Muscle of arm (tissue), 12 donors: Measurements from ENCODE around the gene CACNA2D2. TPM values are rescaled to one million over a fixed set of nuclear protein-coding genes. Genes with fewer than 3 reads are reported as not detected.

Source experiments
- polyA plus RNA-seq, 12 donors: library from polyadenylated mRNA; unstranded; fragments of 120-200 nt; gene quantifications; one replicate each; pipeline ENCODE4 v1.2.1, GENCODE V29; 2013; ENCODE audit not compliant: insufficient read length in 12 of 12

Gene CACNA2D2
- polyA plus RNA-seq, 12 donors: 5.0 to 12.5 (median 7.7) TPM; not detected in 1

Other genes starting within 250 kb of the CACNA2D2 start
- gene SEMA3B, start 234.5 kb downstream of the CACNA2D2 start, polyA plus RNA-seq: 10 to 100 TPM in 11 of 12 donors, not detected in 1; 30.1 to 92.7 (median 35.2) TPM
- 10 to 100 TPM in 10 of 12 donors, 1 to 10 TPM in 1, not detected in 1; 8.2 to 40.8 (median 26.1) TPM for gene LSMEM2, start 224.5 kb downstream of the CACNA2D2 start, polyA plus RNA-seq
- 10 to 100 TPM in 11 of 12 donors, not detected in 1; 33.8 to 53.7 (median 48.0) TPM for gene IFRD2, start 211.2 kb downstream of the CACNA2D2 start, polyA plus RNA-seq
- 1 to 10 TPM in 10 of 12 donors, not detected in 2; 1.2 to 4.4 (median 2.1) TPM for gene HYAL3, start 204.2 kb downstream of the CACNA2D2 start, polyA plus RNA-seq
- gene NAA80, start 204.2 kb downstream of the CACNA2D2 start, polyA plus RNA-seq: 10 to 100 TPM in 1 of 12 donors, 1 to 10 TPM in 9, not detected in 2; 4.5 to 12.5 (median 6.1) TPM
- gene HYAL1, start 200.1 kb downstream of the CACNA2D2 start, polyA plus RNA-seq: 1 to 10 TPM in 8 of 12 donors, under 1 TPM in 2, not detected in 2; 0.95 to 3.3 (median 1.8) TPM
- gene HYAL2, start 180.9 kb downstream of the CACNA2D2 start, polyA plus RNA-seq: 10 to 100 TPM in 11 of 12 donors, not detected in 1; 30.9 to 43.9 (median 36.9) TPM
- gene TUSC2, start 175.4 kb downstream of the CACNA2D2 start, polyA plus RNA-seq: 10 to 100 TPM in 11 of 12 donors, not detected in 1; 12.5 to 45.3 (median 15.9) TPM
- 10 to 100 TPM in 11 of 12 donors, not detected in 1; 26.1 to 42.4 (median 33.0) TPM for gene RASSF1, start 162.8 kb downstream of the CACNA2D2 start, polyA plus RNA-seq
- gene ZMYND10, start 157.9 kb downstream of the CACNA2D2 start, polyA plus RNA-seq: 1 to 10 TPM in 3 of 12 donors, under 1 TPM in 7, not detected in 2; 0.65 to 1.7 (median 0.83) TPM
- 10 to 100 TPM in 10 of 12 donors, 1 to 10 TPM in 1, not detected in 1; 7.5 to 21.8 (median 18.0) TPM for gene NPRL2, start 152.9 kb downstream of the CACNA2D2 start, polyA plus RNA-seq
- 1 to 10 TPM in 10 of 12 donors, not detected in 2; 4.3 to 7.8 (median 6.7) TPM for gene CYB561D2, start 152.8 kb downstream of the CACNA2D2 start, polyA plus RNA-seq
- 10 to 100 TPM in 11 of 12 donors, not detected in 1; 19.5 to 29.1 (median 22.9) TPM for gene TMEM115, start 144.1 kb downstream of the CACNA2D2 start, polyA plus RNA-seq
- gene C3orf18, start 64.1 kb upstream of the CACNA2D2 start, polyA plus RNA-seq: 10 to 100 TPM in 11 of 12 donors, not detected in 1; 13.0 to 24.8 (median 17.3) TPM
- 10 to 100 TPM in 11 of 12 donors, not detected in 1; 14.6 to 21.7 (median 17.0) TPM for gene HEMK1, start 65.9 kb upstream of the CACNA2D2 start, polyA plus RNA-seq
- 10 to 100 TPM in 6 of 12 donors, 1 to 10 TPM in 5, not detected in 1; 8.8 to 21.0 (median 12.5) TPM for gene CISH, start 108.1 kb upstream of the CACNA2D2 start, polyA plus RNA-seq
- 100 to 1,000 TPM in 1 of 12 donors, 10 to 100 TPM in 11; 10.5 to 174 (median 27.9) TPM for gene MAPKAPK3, start 113.5 kb upstream of the CACNA2D2 start, polyA plus RNA-seq
- gene DOCK3, start 171.3 kb upstream of the CACNA2D2 start, polyA plus RNA-seq: 1 to 10 TPM in 1 of 12 donors, under 1 TPM in 9, not detected in 2; 0.06 to 3.4 (median 0.23) TPM